ENCODE results near the gene ZMYM3. TPM values are rescaled to one million over a fixed set of nuclear protein-coding genes. Genes with fewer than 3 reads are reported as not detected.

Gene ZMYM3
- total RNA-seq, 1 experiment from 2014 or later: 47.6 TPM

- POLR2A ChIA-PET (ENCODE audit: low non-redundant PET): no interaction called here
- CTCF ChIA-PET: no interaction called here
Measured at GRCh38 chrX:71224098-71224708, 29.7 kb downstream of the ZMYM3 start.

GRCh38 chrX:71222929-71223328 is 31.0 kb downstream of the ZMYM3 start, which contains the start of gene GJB1:
TSS of gene GJB1 (plus strand) at chrX:71223224. CDS start at chrX:71223708, 484 bp downstream.
- CTCF ChIA-PET: no interaction called here

More at GRCh38 chrX:71224098-71224708, 29.7 kb downstream of the ZMYM3 start:
- TF ChIP-seq, protein P1, sequence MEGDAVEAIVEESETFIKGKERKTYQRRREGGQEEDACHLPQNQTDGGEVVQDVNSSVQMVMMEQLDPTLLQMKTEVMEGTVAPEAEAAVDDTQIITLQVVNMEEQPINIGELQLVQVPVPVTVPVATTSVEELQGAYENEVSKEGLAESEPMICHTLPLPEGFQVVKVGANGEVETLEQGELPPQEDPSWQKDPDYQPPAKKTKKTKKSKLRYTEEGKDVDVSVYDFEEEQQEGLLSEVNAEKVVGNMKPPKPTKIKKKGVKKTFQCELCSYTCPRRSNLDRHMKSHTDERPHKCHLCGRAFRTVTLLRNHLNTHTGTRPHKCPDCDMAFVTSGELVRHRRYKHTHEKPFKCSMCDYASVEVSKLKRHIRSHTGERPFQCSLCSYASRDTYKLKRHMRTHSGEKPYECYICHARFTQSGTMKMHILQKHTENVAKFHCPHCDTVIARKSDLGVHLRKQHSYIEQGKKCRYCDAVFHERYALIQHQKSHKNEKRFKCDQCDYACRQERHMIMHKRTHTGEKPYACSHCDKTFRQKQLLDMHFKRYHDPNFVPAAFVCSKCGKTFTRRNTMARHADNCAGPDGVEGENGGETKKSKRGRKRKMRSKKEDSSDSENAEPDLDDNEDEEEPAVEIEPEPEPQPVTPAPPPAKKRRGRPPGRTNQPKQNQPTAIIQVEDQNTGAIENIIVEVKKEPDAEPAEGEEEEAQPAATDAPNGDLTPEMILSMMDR (conservative IDR thresholded peaks at IDR 0.05; ENCODE audit: low read depth, low read length): no peak
- no peak for TF ChIP-seq EZH2 (IDR thresholded peaks at IDR 0.05; ENCODE audit: borderline replicate concordance, low read depth, low read length, poor library complexity, severe bottlenecking)
- no peaks in the 10 kb centered on the region for H3K9me3 ChIP-seq (ENCODE audit: low read depth, low read length, poor library complexity, severe bottlenecking)
- H3K27me3 ChIP-seq (replicated peaks; ENCODE audit: insufficient read depth, low read depth, low read length, poor library complexity): no peaks in the 10 kb centered on the region
- H3K4me3 ChIP-seq (ENCODE audit: low read depth, low read length, poor library complexity, severe bottlenecking): no peak overlapping the region
- intact Hi-C loops (cut with micrococcal nuclease; ENCODE audit: unreplicated experiment): no loop called here
- BruUV-seq (replicated peaks): no TSS peak
- no peak overlapping the region for H3K27ac ChIP-seq (ENCODE audit: low read depth, low read length, poor library complexity, severe bottlenecking)
- H3K4me1 ChIP-seq (ENCODE audit: insufficient read depth, low read length, poor library complexity, severe bottlenecking): no peaks in the 10 kb centered on the region
- DNase-seq (ENCODE audit: low spot score): no peak
- H3K36me3 ChIP-seq (ENCODE audit: insufficient read depth, low read length, poor library complexity, severe bottlenecking): no peaks in the 10 kb centered on the region

GRCh38 chrX:71221145-71221544 is 32.8 kb downstream of the ZMYM3 start:
- CTCF ChIA-PET: no interaction called here

More at GRCh38 chrX:71222929-71223328, 31.0 kb downstream of the ZMYM3 start, which contains the start of gene GJB1:
- no peak within 1 kb of the TSS for H3K27ac ChIP-seq (ENCODE audit: low read depth, low read length, poor library complexity, severe bottlenecking)
- no peak within 1 kb of the TSS for H3K4me3 ChIP-seq (ENCODE audit: low read depth, low read length, poor library complexity, severe bottlenecking)
- no peaks in the 10 kb centered on the region for H3K4me1 ChIP-seq (ENCODE audit: insufficient read depth, low read length, poor library complexity, severe bottlenecking)
- no TSS peak for BruUV-seq (replicated peaks)
- H3K36me3 ChIP-seq (ENCODE audit: insufficient read depth, low read length, poor library complexity, severe bottlenecking): no peaks in the 10 kb centered on the region
- no peak for TF ChIP-seq EZH2 (IDR thresholded peaks at IDR 0.05; ENCODE audit: borderline replicate concordance, low read depth, low read length, poor library complexity, severe bottlenecking)
- TF ChIP-seq, protein P1 (conservative IDR thresholded peaks at IDR 0.05; ENCODE audit: low read depth, low read length): no peak
- POLR2A ChIA-PET (ENCODE audit: low non-redundant PET): interaction anchor here (0.6 kb wide), 1 partner anchor 166 kb away, joined by 7 read pairs; no protein-coding TSS in a partner anchor
- DNase-seq (ENCODE audit: low spot score): no peak
- H3K9me3 ChIP-seq (ENCODE audit: low read depth, low read length, poor library complexity, severe bottlenecking): no peaks in the 10 kb centered on the region
- intact Hi-C loops (cut with micrococcal nuclease; ENCODE audit: unreplicated experiment): no loop called here
- no peaks in the 10 kb centered on the region for H3K27me3 ChIP-seq (replicated peaks; ENCODE audit: insufficient read depth, low read depth, low read length, poor library complexity)

More at GRCh38 chrX:71221145-71221544, 32.8 kb downstream of the ZMYM3 start:
- intact Hi-C loops (cut with micrococcal nuclease; ENCODE audit: unreplicated experiment): no loop called here
- Histone ChIP-seq H3K4me1 (ENCODE audit: insufficient read depth, low read length, poor library complexity, severe bottlenecking) (no peaks in the 10 kb centered on the region), H3K4me3 (ENCODE audit: low read depth, low read length, poor library complexity, severe bottlenecking) (no peak overlapping the region), H3K9me3 (ENCODE audit: low read depth, low read length, poor library complexity, severe bottlenecking) (no peaks in the 10 kb centered on the region), H3K27me3 (replicated peaks; ENCODE audit: insufficient read depth, low read depth, low read length, poor library complexity) (no peaks in the 10 kb centered on the region), H3K27ac (ENCODE audit: low read depth, low read length, poor library complexity, severe bottlenecking) (no peak overlapping the region), H3K36me3 (ENCODE audit: insufficient read depth, low read length, poor library complexity, severe bottlenecking) (no peaks in the 10 kb centered on the region)
- POLR2A ChIA-PET (ENCODE audit: low non-redundant PET): no interaction called here
- TF ChIP-seq, protein P1 (conservative IDR thresholded peaks at IDR 0.05; ENCODE audit: low read depth, low read length): no peak
- no peak for DNase-seq (ENCODE audit: low spot score)
- no TSS peak for BruUV-seq (replicated peaks)
